ENCODE data around the gene ITGB2. TPM values are rescaled to one million over a fixed set of nuclear protein-coding genes. Genes with fewer than 3 reads are reported as not detected.

The ITGB2 gene
- total RNA-seq, 1 donor from 2014 or later = 370 TPM

GRCh38 chr21:44952929-44953627, 32.4 kb upstream of the ITGB2 start:
- DNase-seq (peak; percentile 60), ATAC-seq (no peak)
- no peaks in the 10 kb centered on the region for H3K9me3 ChIP-seq
- H3K27me3 ChIP-seq = no peaks in the 10 kb centered on the region
- no peak overlapping the region for H3K27ac ChIP-seq
- intact Hi-C loops (cut with DNase I) = no loop called here
- H3K36me3 ChIP-seq = peaks cover 5% of the 10 kb centered on the region
- H3K4me3 ChIP-seq = no peak overlapping the region
- TF ChIP-seq CTCF (IDR thresholded peaks at IDR 0.05) = no peak
- peaks cover 7% of the 10 kb centered on the region for H3K4me1 ChIP-seq

- Histone ChIP-seq H3K4me3 (no peak overlapping the region), H3K4me1 (peaks cover 7% of the 10 kb centered on the region), H3K9me3 (no peaks in the 10 kb centered on the region), H3K36me3 (peaks cover 5% of the 10 kb centered on the region), H3K27ac (no peak overlapping the region), H3K27me3 (no peaks in the 10 kb centered on the region)
- no peak for TF ChIP-seq CTCF (IDR thresholded peaks at IDR 0.05)
- no peak for ATAC-seq
- intact Hi-C loops (cut with DNase I) = no loop called here
- DNase-seq = peak; percentile 61
Measured at GRCh38 chr21:44952116-44952928, 31.6 kb upstream of the ITGB2 start.

GRCh38 chr21:44951186-44951915, 30.7 kb upstream of the ITGB2 start:
- ATAC-seq (no peak), DNase-seq (peak; percentile 59)
- H3K36me3 ChIP-seq = no peaks in the 10 kb centered on the region
- no peaks in the 10 kb centered on the region for H3K9me3 ChIP-seq
- intact Hi-C loops (cut with DNase I) = no loop called here
- H3K4me3 ChIP-seq = no peak overlapping the region
- H3K4me1 ChIP-seq = peaks cover 7% of the 10 kb centered on the region
- no peak for TF ChIP-seq CTCF (IDR thresholded peaks at IDR 0.05)
- H3K27ac ChIP-seq = no peak overlapping the region
- no peaks in the 10 kb centered on the region for H3K27me3 ChIP-seq

- peaks cover 7% of the 10 kb centered on the region for H3K4me1 ChIP-seq
- ATAC-seq (no peak), DNase-seq (peak; percentile 67)
- no peak overlapping the region for H3K4me3 ChIP-seq
- intact Hi-C loops (cut with DNase I) = no loop called here
- H3K9me3 ChIP-seq = no peaks in the 10 kb centered on the region
- H3K27me3 ChIP-seq = no peaks in the 10 kb centered on the region
- TF ChIP-seq CTCF (IDR thresholded peaks at IDR 0.05) = no peak
- no peaks in the 10 kb centered on the region for H3K36me3 ChIP-seq
- H3K27ac ChIP-seq = no peak overlapping the region
Measured at GRCh38 chr21:44950351-44950750, 29.7 kb upstream of the ITGB2 start.

- H3K27ac ChIP-seq = no peak overlapping the region
- no peak overlapping the region for H3K4me3 ChIP-seq
- intact Hi-C loops (cut with DNase I) = loop anchor here (5.0 kb wide), 1 partner anchor 183 kb away; no protein-coding TSS in a partner anchor
- H3K9me3 ChIP-seq = no peaks in the 10 kb centered on the region
- ATAC-seq (peak; percentile 89), DNase-seq (peak; percentile 92)
- peaks cover 7% of the 10 kb centered on the region for H3K4me1 ChIP-seq
- H3K27me3 ChIP-seq = no peaks in the 10 kb centered on the region
- TF ChIP-seq CTCF (IDR thresholded peaks at IDR 0.05) = peak; percentile 93
- peaks cover 4% of the 10 kb centered on the region for H3K36me3 ChIP-seq
Measured at GRCh38 chr21:44949779-44950198, 29.1 kb upstream of the ITGB2 start.
